UCSD-AML1 (cell line): Measurements from ENCODE around the gene KCNQ5.

ENCODE experiments used
- DNase-seq: peaks from one replicate; lab custom pipeline; 2025; ENCODE audit not compliant: unreplicated experiment; lab: John Stamatoyannopoulos, UW

Gene KCNQ5

DNA sequence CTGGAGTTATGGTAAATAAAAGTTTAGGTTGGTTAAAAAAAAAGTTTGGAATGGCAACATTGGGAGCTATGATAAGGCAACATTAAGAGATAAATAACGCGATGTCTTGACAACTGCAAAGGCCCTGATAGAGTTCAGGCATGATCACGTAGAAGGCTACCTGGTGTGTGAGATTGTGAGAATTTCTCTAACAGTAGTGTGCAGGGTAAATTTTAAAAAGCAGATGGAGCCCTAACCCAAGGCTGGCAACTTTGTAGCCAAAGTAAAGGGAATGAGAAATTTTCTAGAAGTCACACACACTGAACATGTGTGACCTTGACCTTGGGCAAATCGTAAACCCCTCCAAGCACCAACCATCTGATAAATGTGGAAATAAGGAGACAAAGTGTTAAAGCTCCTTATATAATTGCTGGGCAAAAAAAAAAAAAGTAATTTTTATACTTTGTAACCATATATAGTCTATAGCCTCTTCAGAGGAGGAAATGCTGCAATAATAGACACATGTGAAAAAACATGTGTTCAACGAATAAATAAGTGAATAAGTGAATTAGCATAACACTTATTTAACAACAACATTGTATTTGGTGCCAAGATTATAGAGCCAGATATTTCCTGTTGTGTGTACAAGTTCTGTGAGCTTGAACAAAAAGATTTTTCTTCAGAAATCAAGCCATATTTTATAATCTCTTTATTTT lies 18.2 kb downstream of the KCNQ5 start:
- DNase-seq: no peak

DNA sequence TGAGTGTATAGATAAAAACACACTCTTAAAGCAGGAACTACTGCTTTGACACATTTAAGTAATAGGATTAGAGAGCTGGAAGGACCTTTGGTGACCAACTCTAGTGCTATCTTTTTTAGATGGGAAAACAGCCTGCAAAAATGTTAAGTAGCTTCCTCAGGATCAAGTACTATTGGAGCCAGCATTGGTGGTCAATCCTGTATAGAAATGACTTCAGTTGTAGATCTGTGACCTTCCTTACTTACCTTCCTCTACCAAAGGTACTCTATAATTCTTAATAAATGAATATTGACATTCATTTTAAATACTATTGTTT lies 18.7 kb downstream of the KCNQ5 start:
- DNase-seq: no peak

DNA sequence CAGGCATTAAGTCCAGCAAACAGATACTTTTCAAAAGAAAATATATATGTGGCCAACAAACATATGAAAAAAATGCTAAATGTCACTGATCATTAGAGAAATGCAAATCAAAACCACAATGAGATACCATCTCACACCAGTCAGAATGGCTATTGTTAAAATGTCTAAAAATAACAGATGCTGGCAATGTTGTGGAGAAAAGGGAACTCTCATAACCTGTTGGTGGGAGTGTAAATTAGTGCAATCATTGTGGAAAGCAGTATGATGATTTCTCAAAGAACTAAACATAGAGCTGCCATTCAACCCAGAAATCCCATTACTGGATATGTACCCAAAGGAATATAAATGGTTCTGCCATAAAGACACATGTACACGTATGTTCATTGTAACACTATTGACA lies 20.6 kb downstream of the KCNQ5 start:
- no peak for DNase-seq

DNA sequence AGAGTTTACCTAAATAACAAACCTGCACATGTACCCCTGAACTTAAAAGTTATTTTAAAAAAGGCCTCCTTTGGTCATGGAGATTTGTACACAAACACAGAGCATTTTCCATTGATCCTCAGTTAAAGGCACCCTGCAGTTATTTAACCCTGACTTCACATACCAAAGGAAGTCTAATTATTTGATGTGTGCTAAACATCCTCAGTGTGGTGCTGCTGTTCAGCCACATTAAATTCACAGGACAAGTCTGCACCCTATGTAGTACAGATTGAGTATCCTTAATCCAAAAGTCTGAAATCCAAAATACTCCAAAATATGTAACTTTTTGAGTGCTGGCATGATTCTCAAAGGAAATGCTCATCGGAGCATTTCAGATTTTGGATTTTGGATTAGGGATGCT lies 21.4 kb downstream of the KCNQ5 start:
- DNase-seq: no peak

DNA sequence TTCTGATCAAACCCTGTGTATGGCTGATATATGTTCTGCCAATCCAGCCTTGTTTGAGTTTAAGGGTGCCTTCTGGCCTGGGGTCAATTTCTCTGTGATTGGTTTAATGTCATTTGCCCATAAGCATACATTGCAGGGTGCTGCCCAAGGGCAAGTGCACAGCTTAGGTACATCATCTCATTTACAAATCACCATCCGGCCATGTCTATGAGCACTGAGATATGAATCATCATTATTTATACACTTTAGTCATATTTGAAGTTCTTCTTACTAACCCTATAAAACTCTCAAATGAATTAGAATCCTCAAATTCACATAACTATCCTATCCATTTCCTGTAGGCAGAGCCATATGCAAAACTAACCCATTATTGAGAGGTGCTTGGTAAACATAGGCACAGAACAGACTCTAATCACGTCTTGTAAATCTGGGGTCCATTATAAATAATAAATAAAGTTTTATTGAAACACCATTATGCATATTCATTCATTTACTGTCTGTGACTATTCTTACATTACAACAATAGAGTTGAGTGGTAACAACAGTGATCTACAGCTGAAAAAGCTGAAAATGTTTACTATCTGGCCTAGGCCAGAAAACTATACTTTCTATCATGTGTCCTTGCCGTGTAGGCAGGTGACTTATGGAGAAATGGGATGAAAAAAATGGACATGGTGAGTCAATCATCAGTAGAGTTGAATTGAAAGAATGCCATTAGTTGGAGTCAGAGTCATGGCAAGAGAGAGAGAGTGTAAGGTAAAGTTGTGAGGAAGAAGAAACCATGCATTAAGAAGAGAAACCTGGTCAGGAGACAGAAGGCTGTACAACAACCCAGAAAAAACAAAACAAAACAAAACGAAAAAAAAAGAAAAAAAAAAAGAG lies 25.0 kb downstream of the KCNQ5 start:
- no peak for DNase-seq

DNA sequence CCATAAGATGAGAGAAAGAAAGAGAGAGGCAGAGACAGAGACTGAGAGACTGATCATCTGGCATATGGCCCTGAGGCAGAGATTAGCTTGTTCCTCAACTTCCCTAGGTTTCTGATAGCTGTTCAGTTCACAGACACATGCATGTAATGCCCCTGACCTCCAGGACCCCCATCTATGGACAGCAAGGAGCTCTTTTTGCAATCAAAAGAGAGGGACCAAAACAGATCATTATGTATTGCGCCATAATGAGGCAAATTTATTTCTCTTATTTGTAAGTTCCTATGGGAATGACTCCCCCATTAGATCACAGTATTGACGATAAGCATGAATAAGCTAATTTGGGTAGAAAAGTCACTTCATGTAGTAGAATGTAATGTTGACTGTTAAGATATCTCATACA lies 25.6 kb downstream of the KCNQ5 start:
- no peak for DNase-seq

DNA sequence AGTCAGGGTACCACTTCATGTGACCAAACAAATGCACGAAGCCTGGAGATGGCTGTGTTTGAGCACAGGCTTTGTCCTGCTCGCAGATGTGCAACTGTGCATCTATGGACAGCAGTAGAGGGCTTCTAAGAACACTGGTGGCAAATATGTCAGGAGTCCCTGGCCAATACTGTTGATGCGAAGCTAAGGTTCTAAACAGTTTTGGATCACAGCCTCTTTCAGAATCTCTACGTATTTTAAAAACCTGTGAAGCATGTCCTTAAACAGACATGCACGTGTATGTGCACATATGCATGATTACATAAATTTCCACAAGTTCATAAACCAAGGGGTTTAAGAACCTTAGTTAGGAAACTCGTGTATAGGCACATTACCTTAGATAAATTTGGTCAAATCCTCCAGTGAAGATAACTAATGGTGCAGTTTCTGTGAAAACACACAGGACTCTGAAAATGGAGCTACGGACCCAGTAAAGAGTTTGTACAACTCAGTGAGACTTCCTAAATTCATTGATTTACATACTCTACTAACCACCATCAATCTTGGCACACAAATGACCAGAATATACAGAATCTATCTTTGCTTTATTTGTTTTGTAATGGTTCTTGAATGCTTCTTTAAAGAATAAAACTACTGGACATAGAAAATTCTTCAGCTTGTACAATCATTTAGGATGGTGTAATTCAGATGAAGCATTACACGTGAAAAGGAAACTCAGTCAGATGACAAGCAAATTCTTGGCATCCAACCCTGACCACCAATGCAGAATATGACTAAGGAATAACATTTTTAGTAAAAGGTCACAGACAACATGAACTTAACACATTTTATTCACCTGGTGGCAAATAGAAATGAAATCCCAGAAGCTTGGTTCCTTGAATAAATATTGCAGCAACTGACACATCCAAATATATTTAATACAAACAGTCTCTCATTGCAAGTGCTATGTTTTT lies 27.4 kb downstream of the KCNQ5 start:
- DNase-seq: no peak

DNA sequence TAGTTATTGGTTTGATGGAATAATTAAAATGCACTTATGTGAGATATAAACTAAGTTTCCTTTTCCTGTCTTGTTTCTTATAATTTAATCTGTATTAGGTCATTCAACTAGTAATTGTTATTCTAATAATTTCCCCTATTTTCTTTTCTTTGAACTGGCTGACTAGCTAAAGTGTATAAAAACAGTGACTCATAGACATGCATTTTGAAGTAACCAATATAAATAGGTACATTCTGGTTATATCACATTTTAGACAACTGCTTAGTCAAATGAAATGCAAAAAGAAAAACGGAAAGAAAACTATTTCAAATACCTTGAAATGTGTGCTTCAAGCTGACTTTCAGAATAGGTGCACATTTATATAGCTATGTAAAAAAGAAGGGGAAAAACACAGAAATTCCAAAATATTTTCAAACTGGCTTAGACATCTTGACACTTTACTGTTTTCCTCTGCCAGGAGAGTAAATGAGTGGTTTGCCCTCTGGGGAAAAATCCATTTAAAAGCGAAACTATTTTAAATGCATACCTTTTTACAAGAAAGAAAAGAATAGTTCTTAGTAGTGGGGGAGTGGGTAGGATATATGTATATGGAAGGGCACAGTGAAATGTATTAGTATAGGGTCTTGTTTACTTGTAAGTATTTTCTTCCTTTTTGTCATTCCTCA lies 28.3 kb downstream of the KCNQ5 start:
- DNase-seq: no peak

DNA sequence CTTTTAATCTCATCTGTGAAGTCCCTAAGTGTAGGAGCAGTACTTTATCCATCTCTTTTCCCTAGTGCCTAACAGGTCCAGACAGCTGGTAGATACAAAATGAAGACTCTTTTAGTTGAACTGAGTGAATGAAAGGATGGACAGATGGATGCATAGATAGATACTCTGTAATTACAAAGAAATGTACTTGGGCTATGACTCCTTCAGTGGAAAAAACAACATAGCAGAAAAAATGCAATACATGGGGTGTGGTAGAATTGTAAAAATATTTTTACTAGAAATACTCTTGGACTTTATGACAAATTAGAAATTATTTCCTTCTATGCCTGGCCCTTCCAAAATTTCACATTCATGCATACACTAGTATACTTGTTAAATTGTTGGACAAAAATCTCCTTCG lies 29.3 kb downstream of the KCNQ5 start:
- DNase-seq: no peak

DNA sequence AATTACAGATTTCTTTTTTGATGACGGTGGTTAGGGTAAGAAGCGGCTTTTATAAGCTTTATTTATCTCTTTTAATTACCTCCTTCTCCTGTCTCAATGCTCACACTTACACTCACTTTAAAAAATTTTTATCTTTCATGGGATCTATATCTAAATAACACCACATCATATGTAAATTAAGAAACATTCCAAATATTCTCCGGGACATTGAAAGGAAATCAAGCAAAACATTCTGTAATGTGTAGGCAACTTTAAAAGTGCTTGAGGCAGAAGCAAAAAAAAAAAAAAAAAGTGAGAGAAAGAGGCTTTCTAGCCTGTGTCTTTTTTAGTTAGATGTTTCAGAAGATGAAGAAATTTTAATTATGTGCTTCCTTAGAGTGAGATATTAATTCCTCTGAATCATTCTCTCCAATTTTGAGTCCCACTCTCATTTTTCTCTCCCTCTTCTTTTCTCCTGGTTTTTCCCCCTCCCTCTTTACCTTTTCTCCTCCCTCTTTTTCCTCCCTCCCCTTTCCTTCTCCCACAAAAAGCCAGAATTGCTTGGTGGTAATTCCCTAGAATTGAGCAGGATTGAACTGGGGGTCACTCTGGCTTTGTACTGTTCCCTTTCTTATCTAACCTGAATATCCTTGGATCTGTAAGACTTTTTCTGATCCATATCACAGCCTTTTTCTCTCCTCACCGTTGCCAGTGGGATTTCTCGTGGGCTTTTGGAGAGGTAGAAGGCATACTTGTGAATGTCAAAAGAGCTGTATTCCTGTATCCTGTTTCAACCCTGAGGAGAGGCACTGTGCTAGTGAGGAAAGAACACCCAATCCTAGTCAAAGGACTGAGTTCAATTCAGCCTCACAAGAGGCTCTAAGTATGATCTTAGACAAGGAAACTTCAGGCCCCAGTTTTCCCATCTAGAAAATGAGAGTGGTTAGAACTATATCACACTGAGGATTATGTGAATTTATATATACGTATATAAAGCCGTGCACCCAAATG lies 30.4 kb downstream of the KCNQ5 start:
- DNase-seq: no peak

DNA sequence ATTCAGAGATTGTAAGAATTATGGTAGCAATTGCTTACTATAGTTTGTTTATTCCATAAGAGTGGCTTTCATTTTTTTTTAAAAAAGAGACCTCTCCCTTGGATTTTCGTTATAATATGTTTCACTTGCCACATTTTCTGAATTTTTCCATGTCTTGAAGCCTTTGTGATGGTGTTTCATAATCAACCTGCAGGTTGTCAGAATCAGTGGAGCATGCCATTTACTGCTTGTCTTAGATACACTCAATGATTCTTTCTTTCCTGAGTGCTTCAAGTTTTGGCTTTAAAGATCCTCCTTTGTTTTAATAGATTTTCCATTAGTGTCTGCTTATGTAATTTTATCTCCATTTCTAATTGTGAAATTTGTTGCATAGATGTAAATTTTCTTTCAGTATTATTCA lies 31.2 kb downstream of the KCNQ5 start:
- DNase-seq: no peak

DNA sequence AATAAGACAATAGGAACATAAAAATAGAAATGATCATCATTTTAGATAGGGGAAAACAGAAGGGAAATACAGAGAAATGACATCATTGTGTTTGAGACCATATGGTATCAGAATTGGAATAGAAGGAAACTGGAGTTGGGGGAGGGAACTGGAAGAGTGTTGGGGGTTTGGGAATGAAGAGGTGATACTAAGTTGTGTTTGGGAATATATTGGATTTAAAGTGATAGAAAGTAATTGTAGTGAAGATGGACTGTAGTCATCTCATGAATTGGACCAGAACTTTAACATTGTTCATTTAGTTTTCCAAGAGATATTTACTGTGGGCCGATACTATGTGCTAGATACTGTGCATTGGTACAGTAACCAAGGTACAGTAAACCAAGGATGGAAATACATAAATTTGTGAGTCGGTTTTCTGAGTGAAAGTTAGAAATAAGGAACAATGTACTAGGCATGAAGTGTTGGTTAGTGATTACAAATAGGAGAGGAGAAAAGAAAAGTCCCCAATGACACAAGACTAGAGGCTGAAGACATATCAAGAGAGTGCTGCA lies 32.3 kb downstream of the KCNQ5 start:
- DNase-seq: no peak

DNA sequence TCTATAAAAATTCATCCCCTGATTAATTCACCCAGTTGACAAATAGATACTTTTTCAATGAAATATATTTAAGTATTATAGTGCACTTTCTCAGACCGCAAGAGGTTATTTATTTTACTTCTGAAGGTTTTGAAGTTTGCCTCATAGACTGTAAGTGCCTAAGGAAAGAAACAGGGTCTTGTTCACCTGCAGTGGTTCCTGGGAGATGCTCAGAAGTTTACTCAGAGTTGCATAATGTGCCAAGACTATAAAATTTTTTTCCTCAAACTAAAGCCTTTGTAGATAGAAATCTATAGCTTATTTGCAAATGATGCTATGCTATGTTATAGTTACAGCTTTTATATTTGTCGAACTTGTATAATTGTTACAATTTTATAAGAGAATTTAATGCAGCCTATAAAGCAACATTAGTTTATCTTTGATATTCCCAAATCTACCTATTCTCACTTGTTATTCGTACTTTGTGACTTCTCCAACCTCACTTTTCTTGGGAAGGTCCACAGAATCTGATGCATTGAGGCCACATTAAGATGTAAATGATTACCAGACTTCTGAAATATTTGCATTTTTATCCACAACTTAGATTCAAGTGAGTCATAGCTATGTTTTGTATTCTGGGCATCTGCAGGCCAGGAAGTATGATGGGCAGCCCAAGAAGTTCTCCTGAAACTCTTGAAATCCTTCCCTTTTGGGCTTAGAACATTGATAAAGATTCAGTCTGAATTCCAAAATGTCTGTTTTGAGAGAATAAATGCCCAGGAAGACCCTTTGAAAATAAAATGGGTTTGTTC lies 35.7 kb downstream of the KCNQ5 start:
- DNase-seq: no peak

DNA sequence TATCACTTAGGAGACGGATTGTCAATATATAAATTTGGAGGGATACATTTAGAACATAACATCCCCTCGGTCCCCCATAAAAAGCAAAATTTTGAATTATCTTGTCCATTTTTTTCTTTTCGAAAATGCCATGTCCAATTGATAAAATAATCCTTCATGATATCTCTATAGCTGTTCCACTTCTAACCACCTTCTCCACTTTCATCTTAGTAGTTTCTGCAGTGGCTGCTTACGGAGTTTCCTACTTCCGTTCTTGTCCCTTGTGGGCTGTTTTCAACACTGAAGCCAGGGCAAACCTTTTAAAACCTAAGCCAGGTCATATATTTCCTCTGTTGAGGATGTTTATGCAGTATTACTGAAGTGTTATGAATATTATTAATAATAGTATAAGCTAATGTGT lies 37.9 kb downstream of the KCNQ5 start:
- DNase-seq: no peak

DNA sequence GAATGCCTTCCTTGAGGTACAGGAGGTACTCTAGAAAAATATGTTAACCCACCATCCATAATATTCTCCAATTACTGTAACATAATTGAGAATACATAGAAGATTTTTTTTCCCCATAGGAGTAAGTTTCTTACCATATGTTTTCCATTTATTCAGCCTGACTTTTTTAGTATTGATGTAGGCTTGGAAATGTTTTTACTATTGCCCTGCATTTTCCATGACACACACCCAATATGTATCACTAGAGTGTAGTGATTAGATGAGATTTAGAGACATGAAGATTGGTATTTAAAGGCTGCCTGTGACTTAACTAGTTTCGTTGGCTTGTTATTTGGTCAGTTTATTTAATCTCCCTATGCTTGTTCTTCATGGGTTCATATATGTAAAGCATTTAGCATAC lies 39.5 kb downstream of the KCNQ5 start:
- DNase-seq: no peak

DNA sequence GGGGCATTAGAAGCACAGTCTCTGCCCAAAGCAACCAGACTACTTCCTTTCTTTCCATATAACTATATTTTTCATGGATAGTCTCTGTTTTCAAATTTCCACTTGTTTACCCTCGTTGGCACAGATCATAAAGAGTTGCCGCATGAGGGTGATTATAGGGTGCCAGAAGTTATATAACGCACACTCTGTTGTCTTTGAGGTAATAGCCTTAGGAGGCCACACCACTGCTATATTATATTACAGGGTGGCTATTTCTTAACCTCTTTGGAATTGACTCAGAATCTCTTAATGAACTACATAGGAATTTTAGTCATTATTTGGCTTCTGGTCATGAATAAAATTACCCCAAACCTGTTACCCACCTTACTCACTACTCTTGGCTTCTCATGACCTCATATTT lies 43.7 kb downstream of the KCNQ5 start:
- DNase-seq: no peak

DNA sequence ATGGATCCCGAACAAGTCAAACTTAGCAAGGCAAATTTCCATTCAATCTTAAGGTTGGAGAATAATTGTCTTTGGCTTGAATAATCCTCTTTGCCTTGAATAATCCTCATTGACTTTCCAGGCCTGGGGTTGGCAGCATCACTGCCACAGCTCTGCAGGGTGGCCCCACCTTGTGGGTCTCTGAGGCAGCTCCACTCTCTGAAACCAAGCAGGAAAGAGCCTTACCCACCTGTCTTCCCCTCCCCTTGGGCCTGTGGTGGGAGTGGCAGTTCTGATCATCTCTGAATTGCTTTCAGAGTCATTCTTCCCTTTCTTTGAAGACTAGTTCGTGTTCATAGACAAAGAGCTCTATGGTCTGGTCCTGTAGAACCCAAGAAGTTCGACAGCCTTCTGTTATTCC lies 47.5 kb downstream of the KCNQ5 start:
- DNase-seq: no peak

DNA sequence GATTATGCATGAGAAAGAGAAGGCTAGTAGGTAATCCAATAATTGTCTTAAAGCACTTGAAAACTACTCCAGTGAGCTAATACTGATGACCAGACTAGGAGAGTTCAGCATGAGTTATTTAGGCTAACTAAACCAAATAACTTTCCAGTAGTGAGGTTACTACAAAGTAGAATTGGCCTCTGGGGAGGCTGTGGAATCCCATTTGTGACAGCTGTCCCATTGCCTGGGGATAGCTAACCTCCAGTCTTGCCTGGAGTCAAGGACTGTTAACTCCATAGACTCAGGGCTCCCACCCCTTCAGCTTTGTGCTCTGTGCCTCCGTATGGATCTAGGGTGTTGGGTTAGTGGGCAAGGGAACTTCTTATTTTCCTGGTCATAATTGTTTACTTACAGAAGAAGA lies 51.0 kb downstream of the KCNQ5 start:
- DNase-seq: no peak

DNA sequence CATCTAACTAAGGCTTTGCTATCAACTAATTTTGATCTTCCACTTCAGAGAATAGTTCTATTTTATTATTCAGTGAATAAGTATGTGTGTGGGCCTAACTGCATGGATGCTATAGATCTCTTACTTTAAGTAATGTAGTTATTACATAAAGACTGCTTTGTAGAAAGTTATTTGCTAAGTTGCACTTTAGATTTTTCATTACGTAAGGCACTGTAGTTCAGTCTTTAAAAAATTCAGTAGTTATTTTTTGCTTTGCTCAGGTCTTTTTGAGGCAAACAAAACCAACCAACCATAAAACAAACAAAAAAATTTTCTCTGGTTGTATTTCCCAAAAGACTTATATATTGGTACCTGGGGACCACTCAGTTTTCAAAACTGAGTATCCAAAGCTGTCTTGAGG lies 53.0 kb downstream of the KCNQ5 start:
- no peak for DNase-seq
